ENCODE measurements around the gene PI4KA. TPM values are rescaled to one million over a fixed set of nuclear protein-coding genes. Genes with fewer than 3 reads are reported as not detected.

The PI4KA gene
- total and polyA plus RNA-seq, 2 of the 13 experiments (the other 11 are each of a cell fraction or from before 2014, with no cell fraction given), result 27.4 to 56.4 TPM

- no peak for DNase-seq (ENCODE audit: low spot score)
- no peak for ATAC-seq
- Histone ChIP-seq H3K4me1 (ENCODE audit: insufficient read depth, low read length) (peaks cover 19% of the 10 kb centered on the region), H3K4me3 (replicated peaks in 1 of 3; ENCODE audit: insufficient read depth in 1 of 3, low read depth in 2 of 3, low read length in 3 of 3) (no peak overlapping the region), H4K20me1 (ENCODE audit: insufficient read depth, low read length) (no peaks in the 10 kb centered on the region), H3K79me2 (ENCODE audit: insufficient read depth, low read length) (no peaks in the 10 kb centered on the region), H3K9me3 (ENCODE audit: low read length) (no peaks in the 10 kb centered on the region), H2AFZ (ENCODE audit: low read length) (no peak overlapping the region), H3K4me2 (ENCODE audit: low read depth, low read length) (no peak overlapping the region), H3K27me3 (ENCODE audit: control insufficient read depth in 1 of 2, insufficient read depth in 2 of 2, low read length in 2 of 2) (no peaks in the 10 kb centered on the region), H3K36me3 (replicated peaks in 1 of 2; ENCODE audit: control insufficient read depth in 1 of 2, insufficient read depth in 2 of 2, low read length in 2 of 2) (peaks cover 7 to 18% of the 10 kb centered on the region in 2 experiments; a peak in 3 of 5 replicates), H3K9ac (ENCODE audit: insufficient read depth, low read depth, low read length) (no peak overlapping the region), H3K27ac (ENCODE audit: extremely low read length, insufficient read depth, low read length) (no peak overlapping the region)
- ChIA-PET POLR2A (interaction anchor here (0.6 to 1.7 kb wide), 2 partner anchors 80 to 100 kb away, joined by 3 to 4 read pairs; no protein-coding TSS in a partner anchor), CTCF (ENCODE audit: low intra/inter-chr PET ratio, low total read pairs) (no interaction called here)
- WGBS (ENCODE audit: low lambda C conversion rate), result 93% methylated on average over 3 of the region's 3 CpGs
- intact Hi-C loops (cut with micrococcal nuclease; ENCODE audit: unreplicated experiment) (no loop called here), in situ Hi-C loops (cut with HindIII; ENCODE audit: extremely low pct_ligation_motif_present, low pct_unique_long_range_greater_than_20kb) (loop anchor here (10.0 kb wide), 1 partner anchor 58 kb away; no protein-coding TSS in a partner anchor)
- no peak for TF ChIP-seq ZNF878 (CRISPR knock-in tag; IDR thresholded peaks at IDR 0.05)
- TF ChIP-seq THAP11 (CRISPR knock-in tag; IDR thresholded peaks at IDR 0.05), result no peak
- no peak for TF ChIP-seq FOXM1 (CRISPR knock-in tag; IDR thresholded peaks at IDR 0.05)
- no peak for TF ChIP-seq ZKSCAN5 (CRISPR knock-in tag; IDR thresholded peaks at IDR 0.05)
- no peak for TF ChIP-seq NFIC (IDR thresholded peaks at IDR 0.05; ENCODE audit: low read length)
- TF ChIP-seq NKX3-1 (CRISPR knock-in tag; IDR thresholded peaks at IDR 0.05), result no peak
- no peak for TF ChIP-seq MED8 (CRISPR knock-in tag; IDR thresholded peaks at IDR 0.05; ENCODE audit: insufficient replicate concordance)
- TF ChIP-seq ZNF749 (CRISPR knock-in tag; IDR thresholded peaks at IDR 0.05; ENCODE audit: borderline replicate concordance), result no peak
- TF ChIP-seq ZNF790 (CRISPR knock-in tag; IDR thresholded peaks at IDR 0.05; ENCODE audit: borderline replicate concordance), result no peak
- TF ChIP-seq JUNB (CRISPR knock-in tag; IDR thresholded peaks at IDR 0.05; ENCODE audit: borderline replicate concordance), result no peak
- no peak for TF ChIP-seq ZNF431 (CRISPR knock-in tag; IDR thresholded peaks at IDR 0.05; ENCODE audit: borderline replicate concordance, low read depth)
- no peak for TF ChIP-seq ZNF678 (CRISPR knock-in tag; IDR thresholded peaks at IDR 0.05)
- TF ChIP-seq ZFAT (CRISPR knock-in tag; conservative IDR thresholded peaks at IDR 0.05), result no peak
- TF ChIP-seq ZFP41 (CRISPR knock-in tag; IDR thresholded peaks at IDR 0.05; ENCODE audit: borderline replicate concordance), result no peak
- TF ChIP-seq HNRNPL (IDR thresholded peaks at IDR 0.05; ENCODE audit: low read depth, low read length), result no peak
- TF ChIP-seq NR2F2 (IDR thresholded peaks at IDR 0.05; ENCODE audit: borderline replicate concordance, low read depth), result no peak
- TF ChIP-seq TEAD3 (CRISPR knock-in tag; optimal IDR thresholded peaks at IDR 0.05; ENCODE audit: borderline replicate concordance), result no peak
- TF ChIP-seq ZNF652 (CRISPR knock-in tag; IDR thresholded peaks at IDR 0.05; ENCODE audit: borderline replicate concordance, low read depth), result no peak
- no peak for TF ChIP-seq MYNN (CRISPR knock-in tag; IDR thresholded peaks at IDR 0.05; ENCODE audit: low read depth)
- FAIRE-seq, result no peak
- BruUV-seq (replicated peaks), result no TSS peak
Observed at GRCh38 chr22:20873214-20873613, 14.6 kb upstream of the PI4KA start.

All from HepG2 (cell line).